ES-I3 (cell line): Measurements from ENCODE around the gene NUP188.
A peak's percentile ranks its signal among the peaks of the same experiment; 100 is the strongest.
"Not testable (repeated sequence)": the region's sequence is repeated elsewhere in the genome, so short reads cannot be mapped to it uniquely, and the experiment has no call there.

Experiments used
- H3K36me3 ChIP-seq: 2 replicates; pipeline ENCODE4 v1.6.1; 2013; ENCODE audit warnings: mild to moderate bottlenecking, low read length, control low read depth, moderate library complexity; ENCODE audit not compliant: insufficient read depth
- H3K4me1 ChIP-seq: 2 replicates; pipeline ENCODE4 v1.6.1; 2013; ENCODE audit warnings: mild to moderate bottlenecking, control low read depth, low read length; ENCODE audit not compliant: insufficient read depth
- H3K9ac ChIP-seq: 2 replicates; pipeline ENCODE4 v1.6.1; 2013; ENCODE audit warnings: low read depth, mild to moderate bottlenecking, low read length, moderate library complexity
- H3K9me3 ChIP-seq: 2 replicates; pipeline ENCODE4 v1.6.1; 2013; ENCODE audit warnings: mild to moderate bottlenecking, low read length, moderate library complexity; ENCODE audit not compliant: control insufficient read depth, insufficient read depth

NUP188 gene

DNA sequence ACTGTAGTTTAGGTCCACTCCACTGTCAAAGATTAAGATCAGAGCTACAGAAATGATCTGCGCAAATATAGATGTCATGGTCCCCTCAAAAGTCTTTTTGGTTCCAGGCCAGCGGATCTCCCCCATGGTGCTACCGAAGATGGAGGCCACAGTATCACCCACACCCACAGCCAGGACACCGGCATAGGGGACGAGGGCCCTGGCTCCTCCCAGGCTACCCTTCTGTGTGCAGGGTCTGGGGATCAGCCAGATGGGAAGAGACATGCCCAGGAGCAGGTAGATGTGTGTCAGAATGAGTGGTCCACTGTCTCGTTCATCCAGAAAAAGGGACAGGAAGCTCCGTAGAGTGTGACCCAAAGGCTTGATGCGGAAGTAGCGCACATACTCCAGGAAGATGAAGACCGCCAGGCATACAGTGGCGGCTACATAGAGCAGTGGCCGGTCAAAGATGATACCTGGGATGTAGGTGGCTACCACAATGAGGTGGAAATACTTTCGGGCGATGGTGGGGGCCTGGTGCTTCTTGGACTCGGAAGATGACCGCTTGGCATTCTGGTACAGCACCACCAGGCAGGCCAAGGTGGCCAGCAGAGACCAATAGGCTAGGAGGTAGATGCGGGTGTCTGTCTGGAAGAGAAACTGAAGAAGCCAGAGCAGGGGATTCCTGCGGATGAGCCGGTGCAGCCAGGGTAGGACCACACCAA lies 1.5 kb upstream of the NUP188 start:
- Histone ChIP-seq H3K36me3 (no peaks in the 10 kb centered on the region; the same call in 1 of the 2 replicates), H3K9me3 (no peaks in the 10 kb centered on the region), H3K9ac (no peak overlapping the region)

GRCh38 chr9:128946571-128947276 lies 775 bp upstream of the NUP188 start:
- H3K9me3 ChIP-seq = no peaks in the 10 kb centered on the region
- no peaks in the 10 kb centered on the region for H3K36me3 ChIP-seq
- H3K4me1 ChIP-seq = no peaks in the 10 kb centered on the region; the same call in 1 of the 2 replicates
- H3K9ac ChIP-seq = peak overlapping the region; percentile 97

More for the DNA sequence above, 1.5 kb upstream of the NUP188 start:
- H3K4me1 ChIP-seq = no peaks in the 10 kb centered on the region; the same call in 1 of the 2 replicates

- Histone ChIP-seq H3K9me3 (no peaks in the 10 kb centered on the region), H3K9ac (peak overlapping the region; percentile 97), H3K4me1 (no peaks in the 10 kb centered on the region; the same call in 1 of the 2 replicates), H3K36me3 (no peaks in the 10 kb centered on the region)
These were observed 297 bp upstream of the NUP188 start for GRCh38 chr9:128947277-128947526.

GRCh38 chr9:128961403-128961802 lies 13.9 kb downstream of the NUP188 start:
- not testable (repeated sequence) for H3K9me3 ChIP-seq, H3K9ac ChIP-seq, H3K4me1 ChIP-seq
- H3K36me3 ChIP-seq = peaks cover 10% of the 10 kb centered on the region

DNA sequence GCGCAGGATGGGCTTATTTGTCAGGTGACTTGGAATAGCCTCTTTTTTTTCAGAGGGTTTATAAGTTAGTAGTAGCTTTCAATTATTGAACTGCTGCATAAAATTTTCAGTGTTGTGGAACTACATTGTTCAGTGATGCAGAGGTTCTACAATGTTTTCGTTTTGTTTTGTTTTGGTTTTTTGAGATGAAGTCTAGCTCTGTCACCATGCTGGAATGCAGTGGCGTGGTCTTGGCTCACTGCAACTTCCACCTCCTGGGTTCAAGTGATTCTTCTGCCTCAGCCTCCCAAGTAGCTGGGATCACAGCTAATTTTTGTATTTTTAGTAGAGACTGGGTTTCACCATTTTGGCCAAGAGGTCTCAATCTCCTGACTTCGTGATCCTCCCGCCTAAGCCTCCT lies 22.0 kb downstream of the NUP188 start:
- H3K9ac ChIP-seq = no peak overlapping the region
- peaks cover 15% of the 10 kb centered on the region; the same call in 1 of the 2 replicates for H3K36me3 ChIP-seq
- H3K4me1 ChIP-seq = no peaks in the 10 kb centered on the region
- no peaks in the 10 kb centered on the region for H3K9me3 ChIP-seq

DNA sequence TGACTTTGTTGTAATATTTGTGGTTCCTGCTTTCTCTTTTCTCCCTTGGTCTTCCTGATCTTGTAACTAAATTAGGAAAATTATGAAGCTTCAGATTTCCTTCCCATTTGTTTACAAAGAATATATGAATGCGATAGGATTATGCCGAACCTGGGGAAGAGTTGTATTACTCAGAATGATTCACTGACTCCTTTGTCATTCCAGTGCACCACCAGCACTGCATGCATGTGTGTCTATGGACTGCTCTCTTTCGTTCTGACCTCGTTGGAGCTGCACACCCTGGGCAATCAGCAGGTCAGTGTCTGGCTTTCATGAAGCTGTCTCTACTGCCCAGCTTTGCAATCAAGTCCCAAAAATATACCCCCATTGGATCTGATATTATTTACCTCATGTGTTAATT lies 25.5 kb downstream of the NUP188 start:
- H3K9me3 ChIP-seq = no peaks in the 10 kb centered on the region

DNA sequence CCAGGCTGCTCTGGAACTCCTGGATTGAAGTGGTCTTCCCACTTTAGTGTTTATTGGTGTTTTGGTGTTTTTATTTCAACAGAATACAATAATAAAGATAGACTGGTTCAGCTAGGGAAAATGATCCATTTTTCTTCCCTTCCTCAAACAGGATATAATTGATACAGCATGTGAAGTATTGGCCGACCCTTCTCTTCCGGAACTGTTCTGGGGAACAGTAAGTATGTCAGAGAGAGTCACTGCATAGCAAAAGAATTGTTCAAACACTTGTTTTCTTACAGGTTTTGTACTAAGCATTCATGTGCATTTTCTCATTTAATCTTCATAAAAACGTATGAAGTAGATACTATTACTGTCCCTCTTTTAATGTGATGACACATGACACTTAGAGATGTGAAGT lies 31.6 kb downstream of the NUP188 start:
- H3K9ac ChIP-seq = no peak overlapping the region
- H3K36me3 ChIP-seq = peaks cover 34% of the 10 kb centered on the region
- no peaks in the 10 kb centered on the region for H3K4me1 ChIP-seq
- no peaks in the 10 kb centered on the region for H3K9me3 ChIP-seq

More for the DNA sequence above, 25.5 kb downstream of the NUP188 start:
- Histone ChIP-seq H3K4me1 (no peaks in the 10 kb centered on the region), H3K36me3 (peaks cover 20% of the 10 kb centered on the region), H3K9ac (no peak overlapping the region)

DNA sequence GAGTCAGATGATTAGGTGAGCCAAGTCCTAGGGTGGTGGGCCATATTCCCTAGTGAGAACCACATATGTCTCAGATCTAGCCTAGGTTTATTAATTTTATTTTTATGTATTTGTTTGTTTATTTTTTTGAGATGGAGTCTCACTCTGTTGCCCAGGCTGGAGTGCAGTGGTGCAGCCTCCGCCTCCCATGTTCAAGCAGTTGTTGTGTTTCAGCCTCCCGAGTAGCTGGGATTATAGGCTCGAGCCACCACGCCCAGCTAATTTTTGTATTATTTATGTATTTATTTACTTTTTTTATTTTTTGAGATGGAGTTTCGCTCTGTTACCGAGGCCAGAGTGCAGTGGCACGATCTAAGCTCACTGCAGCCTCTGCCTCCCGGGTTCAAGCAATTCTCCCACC lies 36.0 kb downstream of the NUP188 start:
- Histone ChIP-seq H3K4me1 (no peaks in the 10 kb centered on the region), H3K36me3 (peaks cover 45% of the 10 kb centered on the region), H3K9ac (no peak overlapping the region), H3K9me3 (no peaks in the 10 kb centered on the region)

DNA sequence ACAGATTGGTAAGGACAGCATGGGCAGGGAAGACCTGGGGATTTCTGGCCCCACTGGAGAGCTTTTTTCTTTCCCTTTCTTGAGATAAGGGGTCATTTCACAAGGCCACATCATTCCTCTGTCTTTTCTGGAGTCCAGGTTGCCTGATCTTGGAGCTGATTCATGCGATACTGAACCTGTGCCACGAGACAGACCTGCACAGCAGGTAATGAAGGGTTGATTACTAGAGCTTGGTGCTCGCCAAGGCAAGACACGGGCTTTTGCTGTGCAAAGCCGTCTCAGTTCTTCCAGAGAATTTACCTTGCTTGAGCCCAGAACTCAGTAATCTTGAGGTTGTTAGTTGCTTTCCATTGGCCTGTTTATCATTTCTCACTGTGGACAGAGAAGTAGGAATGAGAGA lies 39.2 kb downstream of the NUP188 start:
- H3K4me1 ChIP-seq = no peaks in the 10 kb centered on the region
- no peaks in the 10 kb centered on the region for H3K9me3 ChIP-seq
- H3K9ac ChIP-seq = no peak overlapping the region
- peaks cover 38% of the 10 kb centered on the region for H3K36me3 ChIP-seq

DNA sequence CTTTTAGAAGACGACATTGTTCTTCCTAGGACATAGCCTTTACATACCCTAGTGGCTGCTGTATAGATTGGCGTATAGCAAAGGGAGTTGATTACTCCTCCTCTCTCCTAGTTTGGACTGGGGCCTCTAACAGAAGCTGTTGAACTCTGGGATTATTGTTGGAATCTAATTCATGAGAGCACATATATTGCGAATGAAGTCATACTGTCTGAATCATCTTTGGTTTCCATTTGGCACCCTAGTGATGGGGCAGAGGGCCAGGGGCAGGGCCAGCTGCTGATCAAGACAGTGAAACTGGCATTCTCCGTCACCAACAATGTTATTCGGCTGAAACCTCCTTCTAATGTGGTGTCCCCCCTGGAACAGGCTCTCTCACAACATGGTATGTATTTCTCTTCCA lies 40.3 kb downstream of the NUP188 start:
- H3K36me3 ChIP-seq = peaks cover 33% of the 10 kb centered on the region
- H3K9ac ChIP-seq = no peak overlapping the region
- H3K9me3 ChIP-seq = no peaks in the 10 kb centered on the region
- H3K4me1 ChIP-seq = no peaks in the 10 kb centered on the region

GRCh38 chr9:128992995-128993394 lies 45.5 kb downstream of the NUP188 start:
- H3K9ac ChIP-seq = no peak overlapping the region
- no peaks in the 10 kb centered on the region for H3K9me3 ChIP-seq
- peaks cover 21% of the 10 kb centered on the region for H3K36me3 ChIP-seq
- H3K4me1 ChIP-seq = no peaks in the 10 kb centered on the region

DNA sequence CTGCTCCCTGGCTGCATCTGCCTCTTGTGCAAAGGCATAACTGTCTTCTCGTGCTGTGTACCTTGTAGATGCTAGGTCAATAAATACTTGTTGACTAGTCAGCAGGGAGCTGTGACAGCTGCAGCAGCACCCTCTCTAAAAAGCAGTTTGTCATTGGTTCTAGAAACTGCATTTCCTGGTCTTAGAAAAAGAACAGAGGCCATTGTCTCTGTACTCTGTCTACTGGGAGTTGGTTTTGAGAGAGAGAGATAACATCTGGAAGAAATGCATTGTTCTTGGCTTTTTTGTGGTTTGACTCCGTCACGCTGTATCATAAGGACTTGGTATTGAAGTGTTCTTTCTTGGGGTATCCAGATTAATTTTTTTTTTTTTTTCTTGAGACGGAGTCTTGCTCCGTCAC lies 48.3 kb downstream of the NUP188 start:
- Histone ChIP-seq H3K4me1 (no peaks in the 10 kb centered on the region), H3K36me3 (peaks cover 22% of the 10 kb centered on the region), H3K9ac (no peak overlapping the region), H3K9me3 (no peaks in the 10 kb centered on the region)

DNA sequence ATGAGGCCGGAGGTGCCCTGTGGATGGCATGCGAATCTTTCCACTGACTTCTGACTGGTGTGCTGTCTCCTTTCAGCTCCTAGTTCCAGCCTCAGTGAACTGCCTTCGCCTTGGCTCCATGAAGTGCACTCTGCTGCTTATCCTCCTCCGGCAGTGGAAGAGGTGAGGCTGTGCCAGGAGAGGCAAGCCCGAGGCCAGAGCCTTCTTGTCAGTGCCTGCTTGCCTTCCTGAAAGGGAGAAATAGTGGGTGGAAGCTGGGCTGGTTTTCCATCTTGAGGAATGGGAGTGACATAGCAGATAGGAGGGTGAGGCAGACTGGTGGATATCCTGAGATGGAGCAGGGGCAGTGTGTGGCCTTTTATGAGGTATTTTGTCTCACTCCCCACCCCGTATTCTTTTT lies 51.0 kb downstream of the NUP188 start:
- Histone ChIP-seq H3K36me3 (peaks cover 42% of the 10 kb centered on the region), H3K9me3 (no peaks in the 10 kb centered on the region), H3K9ac (no peak overlapping the region), H3K4me1 (no peaks in the 10 kb centered on the region)

DNA sequence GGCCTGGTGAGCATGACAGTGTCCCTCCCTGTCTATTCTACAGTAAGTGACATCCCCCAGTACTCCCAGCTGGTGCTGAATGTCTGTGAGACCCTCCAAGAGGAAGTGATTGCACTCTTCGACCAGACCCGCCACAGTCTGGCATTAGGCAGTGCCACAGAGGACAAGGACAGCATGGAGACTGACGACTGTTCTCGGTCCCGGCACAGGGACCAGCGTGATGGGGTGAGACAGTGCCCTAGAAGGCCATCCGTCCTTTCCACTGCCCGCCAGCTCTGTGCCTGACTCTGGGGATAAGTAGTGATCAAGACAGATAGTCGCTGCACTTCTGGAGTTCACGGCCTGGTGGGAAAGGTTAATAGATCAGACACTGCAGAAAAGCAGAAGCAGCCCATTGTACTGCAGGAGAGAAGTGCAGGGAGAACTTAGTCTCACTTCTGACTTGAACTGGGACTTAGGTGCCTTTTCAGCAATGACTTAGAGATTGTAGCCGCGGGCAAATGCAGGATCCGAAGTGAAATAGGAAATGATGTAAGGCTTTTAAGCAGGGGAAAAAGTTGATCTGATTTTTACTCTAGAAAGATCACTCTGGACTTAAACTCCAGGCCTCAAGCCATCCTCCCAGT lies 52.2 kb downstream of the NUP188 start:
- Histone ChIP-seq H3K9me3 (no peaks in the 10 kb centered on the region), H3K4me1 (no peaks in the 10 kb centered on the region), H3K9ac (no peak overlapping the region), H3K36me3 (peaks cover 35% of the 10 kb centered on the region)
